ENCODE results near the gene MIDN. TPM values are rescaled to one million over a fixed set of nuclear protein-coding genes. Genes with fewer than 3 reads are reported as not detected.

Gene MIDN
- total and polyA plus RNA-seq, 2 donors (not counting 1 experiment from before 2014, with no cell fraction given), result 12.0 to 18.8 TPM

GRCh38 chr19:1225440-1226226, 22.8 kb upstream of the MIDN start:
- no peak overlapping the region for H3K4me2 ChIP-seq (ENCODE audit: extremely low read depth, insufficient read depth, low read length)
- H3K4me1 ChIP-seq (ENCODE audit: control insufficient read depth, extremely low read depth, insufficient read depth, low read length), result peaks cover 2% of the 10 kb centered on the region
- H3K79me2 ChIP-seq (ENCODE audit: control insufficient read depth, insufficient read depth, low read length), result no peaks in the 10 kb centered on the region
- TF ChIP-seq CTCF (conservative IDR thresholded peaks at IDR 0.05 in 1 of 2, IDR thresholded peaks at IDR 0.05 in 1 of 2; ENCODE audit: low read depth in 1 of 2, low read length in 2 of 2) (no peak), EZH2 (IDR thresholded peaks at IDR 0.05; ENCODE audit: low read length, missing control alignments) (no peak)
- no peak overlapping the region for H2AFZ ChIP-seq (ENCODE audit: low read length)
- peaks cover 39% of the 10 kb centered on the region for H3K36me3 ChIP-seq (ENCODE audit: control insufficient read depth, insufficient read depth, low read length)
- H4K20me1 ChIP-seq (ENCODE audit: control insufficient read depth, extremely low read depth, insufficient read depth, low read length), result no peaks in the 10 kb centered on the region
- no peak overlapping the region for H3K9ac ChIP-seq (ENCODE audit: insufficient read depth, low read length)
- H3K4me3 ChIP-seq (replicated peaks in 1 of 4; ENCODE audit: control extremely low read depth in 1 of 4, insufficient read depth in 1 of 4, low read depth in 3 of 4, low read length in 4 of 4), result no peak overlapping the region
- no peaks in the 10 kb centered on the region for H3K27me3 ChIP-seq (ENCODE audit: control insufficient read depth, insufficient read depth, low read length)
- H3K9me3 ChIP-seq (ENCODE audit: control insufficient read depth, insufficient read depth, low read depth, low read length), result no peaks in the 10 kb centered on the region
- H3K27ac ChIP-seq (ENCODE audit: insufficient read depth, low read length), result no peak overlapping the region
- no peak for DNase-seq (ENCODE audit: low read depth in 2 of 2)

- Histone ChIP-seq H3K27ac (ENCODE audit: insufficient read depth, low read length) (no peak overlapping the region), H3K9me3 (ENCODE audit: control insufficient read depth, insufficient read depth, low read depth, low read length) (no peaks in the 10 kb centered on the region), H3K9ac (ENCODE audit: insufficient read depth, low read length) (no peak overlapping the region), H3K79me2 (ENCODE audit: control insufficient read depth, insufficient read depth, low read length) (no peaks in the 10 kb centered on the region), H3K4me1 (ENCODE audit: control insufficient read depth, extremely low read depth, insufficient read depth, low read length) (peaks cover 2% of the 10 kb centered on the region), H2AFZ (ENCODE audit: low read length) (no peak overlapping the region), H3K27me3 (ENCODE audit: control insufficient read depth, insufficient read depth, low read length) (no peaks in the 10 kb centered on the region), H4K20me1 (ENCODE audit: control insufficient read depth, extremely low read depth, insufficient read depth, low read length) (no peaks in the 10 kb centered on the region), H3K4me2 (ENCODE audit: extremely low read depth, insufficient read depth, low read length) (no peak overlapping the region), H3K36me3 (ENCODE audit: control insufficient read depth, insufficient read depth, low read length) (peaks cover 39% of the 10 kb centered on the region), H3K4me3 (replicated peaks in 1 of 4; ENCODE audit: control extremely low read depth in 1 of 4, insufficient read depth in 1 of 4, low read depth in 3 of 4, low read length in 4 of 4) (no peak overlapping the region)
- TF ChIP-seq EZH2 (IDR thresholded peaks at IDR 0.05; ENCODE audit: low read length, missing control alignments) (no peak), CTCF (conservative IDR thresholded peaks at IDR 0.05 in 1 of 2, IDR thresholded peaks at IDR 0.05 in 1 of 2; ENCODE audit: low read depth in 1 of 2, low read length in 2 of 2) (no peak)
- DNase-seq (ENCODE audit: low read depth in 2 of 2), result no peak
Observed at GRCh38 chr19:1226227-1226518, 22.2 kb upstream of the MIDN start.

GRCh38 chr19:1226522-1227303, 21.7 kb upstream of the MIDN start:
- no peaks in the 10 kb centered on the region for H3K79me2 ChIP-seq (ENCODE audit: control insufficient read depth, insufficient read depth, low read length)
- no peak overlapping the region for H3K4me3 ChIP-seq (replicated peaks in 1 of 4; ENCODE audit: control extremely low read depth in 1 of 4, insufficient read depth in 1 of 4, low read depth in 3 of 4, low read length in 4 of 4)
- H4K20me1 ChIP-seq (ENCODE audit: control insufficient read depth, extremely low read depth, insufficient read depth, low read length), result no peaks in the 10 kb centered on the region
- H3K4me2 ChIP-seq (ENCODE audit: extremely low read depth, insufficient read depth, low read length), result no peak overlapping the region
- H3K9me3 ChIP-seq (ENCODE audit: control insufficient read depth, insufficient read depth, low read depth, low read length), result no peaks in the 10 kb centered on the region
- DNase-seq (ENCODE audit: low read depth in 2 of 2), result no peak
- H3K9ac ChIP-seq (ENCODE audit: insufficient read depth, low read length), result no peak overlapping the region
- H3K4me1 ChIP-seq (ENCODE audit: control insufficient read depth, extremely low read depth, insufficient read depth, low read length), result peaks cover under 1% of the 10 kb centered on the region
- no peaks in the 10 kb centered on the region for H3K27me3 ChIP-seq (ENCODE audit: control insufficient read depth, insufficient read depth, low read length)
- no peak for TF ChIP-seq EZH2 (IDR thresholded peaks at IDR 0.05; ENCODE audit: low read length, missing control alignments)
- no peak for TF ChIP-seq CTCF (conservative IDR thresholded peaks at IDR 0.05 in 1 of 2, IDR thresholded peaks at IDR 0.05 in 1 of 2; ENCODE audit: low read depth in 1 of 2, low read length in 2 of 2)
- peaks cover 35% of the 10 kb centered on the region for H3K36me3 ChIP-seq (ENCODE audit: control insufficient read depth, insufficient read depth, low read length)
- no peak overlapping the region for H2AFZ ChIP-seq (ENCODE audit: low read length)
- H3K27ac ChIP-seq (ENCODE audit: insufficient read depth, low read length), result no peak overlapping the region
